ENCODE measurements around the gene AUTS2.

AUTS2 gene

DNA sequence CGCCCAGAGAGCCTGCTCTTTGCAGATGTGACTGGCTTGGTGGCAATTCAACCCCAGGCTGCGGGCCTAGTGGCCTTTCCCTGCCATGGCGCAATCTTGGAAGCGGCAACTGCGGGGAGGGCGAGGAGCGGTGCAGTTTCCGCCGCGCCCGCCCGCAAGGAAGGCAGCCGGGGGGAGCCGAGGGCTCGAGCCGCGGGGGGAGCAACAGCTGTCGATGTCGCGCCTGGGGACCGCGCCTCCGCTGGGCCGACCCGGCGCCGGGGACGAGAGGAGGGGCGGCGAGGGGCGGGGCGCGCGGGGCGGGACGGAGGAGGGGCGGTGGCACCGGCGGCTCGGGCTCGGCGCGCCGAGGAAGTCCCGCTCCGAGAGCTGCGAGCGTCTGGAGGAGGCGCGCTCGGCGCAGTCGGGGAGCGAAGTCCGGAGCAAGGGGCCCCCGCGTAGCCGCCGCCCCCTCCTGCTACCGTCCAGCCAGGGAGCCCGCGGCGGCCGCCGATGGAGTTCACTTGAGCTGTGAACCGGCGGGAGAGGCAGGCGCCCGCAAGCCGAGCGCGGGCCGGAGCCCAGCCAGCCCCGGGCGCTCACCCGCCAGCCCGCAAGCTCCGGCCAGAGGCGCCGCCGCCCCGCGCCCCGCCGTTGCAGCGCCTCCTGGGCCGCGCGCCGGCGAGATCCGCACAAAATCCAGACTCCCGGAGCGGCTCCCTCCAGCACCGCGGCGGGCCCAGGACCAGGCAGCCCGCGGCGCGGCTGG lies 1095.6 kb downstream of the AUTS2 start:
- DNase-seq (ENCODE audit: low read depth in 2 of 2): peak; percentile 39 to 44

DNA sequence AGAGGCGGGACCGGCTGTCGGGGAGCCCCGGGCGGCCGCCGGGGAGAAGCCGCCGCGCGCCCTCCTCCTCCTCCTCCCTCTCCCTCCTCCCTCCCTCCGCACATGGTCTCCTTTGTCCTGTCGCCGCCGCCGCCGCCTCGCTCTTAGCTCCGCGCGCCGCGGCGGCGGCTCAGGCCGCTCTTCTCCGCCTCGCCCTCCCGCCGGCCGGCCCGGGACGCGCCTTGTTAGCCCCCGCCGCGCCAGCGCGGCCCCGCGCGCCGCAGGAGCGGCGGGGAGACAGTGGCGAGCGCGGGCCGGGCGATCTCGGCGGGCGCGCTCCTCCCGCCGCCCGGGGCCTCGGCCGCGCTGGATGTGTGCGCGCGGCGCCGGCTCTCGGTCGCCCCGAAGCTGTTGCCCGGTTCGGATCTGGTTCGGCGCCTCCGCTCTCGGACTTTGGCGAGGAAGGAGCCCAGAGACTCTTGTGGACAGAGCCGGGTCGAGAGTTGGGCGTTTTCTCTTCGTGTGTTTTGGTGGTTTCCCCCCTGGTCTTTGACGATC lies 1096.2 kb downstream of the AUTS2 start:
- no peak for DNase-seq (ENCODE audit: low read depth in 2 of 2)

DNA sequence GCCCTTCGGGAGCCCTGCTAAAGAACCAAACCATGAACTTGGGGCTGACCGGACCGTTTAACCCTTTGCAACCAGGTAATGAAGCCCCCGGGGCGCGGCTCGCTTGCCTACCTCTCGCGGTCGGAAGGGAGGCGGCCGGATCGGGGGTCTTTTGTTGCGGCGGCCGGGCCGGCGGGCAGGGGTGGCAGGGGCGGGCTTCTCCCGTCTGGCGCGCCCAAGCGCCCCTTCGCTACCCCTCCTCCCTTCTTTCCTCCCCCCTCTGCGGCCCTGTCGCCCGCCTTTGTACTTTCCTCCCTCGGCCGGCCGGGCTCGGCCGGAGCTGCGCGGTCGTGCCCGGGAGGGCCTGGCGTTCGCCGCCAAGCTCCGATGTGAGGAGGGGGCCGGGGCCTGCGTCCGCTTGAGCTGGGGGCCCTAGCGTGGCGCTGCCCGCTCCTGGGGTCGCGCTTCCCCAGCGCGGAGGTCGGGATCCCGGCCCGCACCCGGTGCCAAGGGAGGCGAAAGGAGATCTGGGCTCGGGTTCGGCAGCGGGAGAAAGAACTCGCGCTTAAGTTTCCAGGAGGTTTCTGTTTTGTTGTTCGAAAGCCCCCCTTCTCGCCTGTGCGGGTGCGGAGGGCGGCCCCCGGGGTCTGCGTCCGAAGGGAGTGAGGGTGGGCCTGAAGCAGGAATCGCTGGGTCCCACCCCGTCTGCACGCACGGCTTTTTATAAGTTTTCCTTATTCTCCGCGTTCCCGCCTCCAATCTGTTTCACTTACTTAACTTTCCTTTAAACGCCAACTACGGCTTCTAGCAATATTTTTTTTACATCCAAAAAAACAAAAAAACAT lies 1096.9 kb downstream of the AUTS2 start:
- DNase-seq (ENCODE audit: low read depth in 2 of 2): no peak

DNA sequence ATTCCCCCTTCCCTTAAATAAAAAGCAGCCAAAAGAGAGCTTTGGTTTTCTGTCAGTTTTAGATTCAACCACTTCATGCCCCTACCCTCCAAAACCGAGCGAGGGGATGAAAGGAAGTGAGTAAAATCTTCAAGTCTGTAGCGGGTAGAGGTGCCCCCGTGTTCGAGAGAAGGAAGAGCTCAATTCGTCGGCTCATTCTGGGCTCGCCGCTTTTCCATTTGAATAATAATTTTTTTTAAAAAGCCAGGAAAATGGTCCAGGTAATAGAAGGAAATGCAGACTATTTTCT lies 1097.5 kb downstream of the AUTS2 start:
- DNase-seq (ENCODE audit: low read depth in 2 of 2): no peak

DNA sequence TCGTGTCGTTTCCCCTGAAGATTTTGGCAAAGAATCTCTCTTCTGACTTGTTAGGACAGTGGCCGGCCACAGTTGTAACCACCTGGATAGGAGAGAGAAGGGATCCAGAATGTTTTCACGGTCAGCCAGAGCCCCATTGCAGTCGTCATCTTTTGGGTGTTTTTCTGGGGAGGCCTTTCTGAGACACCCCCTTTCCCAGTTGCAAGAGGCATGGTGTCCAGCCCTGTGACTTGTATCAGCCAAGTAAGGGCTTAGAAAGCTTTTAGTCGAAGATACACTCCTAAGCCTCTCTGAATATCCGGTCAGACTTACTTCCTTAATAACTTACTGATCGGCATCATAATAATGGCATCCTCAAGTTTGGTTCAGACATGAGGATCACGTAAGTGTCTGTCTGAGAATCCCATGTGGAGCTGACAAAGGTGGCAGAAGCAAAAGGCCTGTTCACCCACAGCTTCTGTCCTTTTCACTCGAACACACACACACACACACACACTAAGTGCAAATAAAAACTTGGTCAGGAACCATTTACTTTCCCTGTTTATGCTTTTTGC lies 1098.0 kb downstream of the AUTS2 start:
- DNase-seq (ENCODE audit: low read depth in 2 of 2): no peak

DNA sequence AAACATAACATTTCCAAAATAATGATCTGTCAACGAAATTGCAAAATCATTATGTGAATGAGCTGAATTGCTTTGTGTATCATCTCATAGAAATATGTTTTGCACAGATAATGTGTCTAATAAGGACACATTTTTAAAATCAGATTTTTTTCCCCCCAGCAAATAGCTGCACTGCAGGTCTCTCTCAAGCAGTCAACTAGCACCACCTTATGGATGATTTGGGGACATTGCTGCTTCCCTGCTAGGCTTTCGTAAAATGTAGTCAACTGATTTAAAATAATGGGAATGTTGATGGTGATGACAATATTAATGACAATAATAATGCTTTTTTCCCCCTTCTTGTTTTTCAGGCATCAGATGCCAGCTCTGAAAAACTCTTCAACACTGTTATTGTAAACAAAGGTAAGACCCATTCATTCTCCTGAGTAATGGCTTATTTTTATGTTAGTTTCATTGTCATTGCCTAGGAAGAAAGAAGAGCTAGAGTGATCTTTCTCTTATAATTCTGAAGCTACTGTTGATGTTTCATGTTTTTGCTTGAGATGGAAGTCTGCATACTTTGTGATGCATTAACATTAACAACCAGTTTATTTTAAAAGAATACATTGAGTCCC lies 1100.1 kb downstream of the AUTS2 start:
- DNase-seq (ENCODE audit: low read depth in 2 of 2): no peak

DNA sequence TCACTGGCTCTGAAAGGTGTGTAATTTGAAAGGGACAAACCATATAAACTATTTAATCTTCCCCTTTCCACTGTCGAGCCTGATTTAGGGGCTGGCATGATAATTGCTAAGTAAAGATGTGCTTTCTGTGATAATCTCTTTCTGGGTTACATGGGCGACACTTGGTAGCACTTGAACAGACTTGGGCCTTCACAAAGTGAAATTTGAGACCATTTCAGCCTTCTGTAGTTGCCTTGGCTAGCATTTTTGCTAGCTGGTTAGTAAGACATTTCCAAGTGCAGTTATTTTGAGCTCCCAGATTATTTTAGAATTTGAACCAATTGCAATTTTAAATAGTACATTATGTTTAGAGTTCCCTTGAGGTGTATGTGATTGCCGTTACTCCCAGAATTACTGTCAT lies 1101.0 kb downstream of the AUTS2 start:
- no peak for DNase-seq (ENCODE audit: low read depth in 2 of 2)

DNA sequence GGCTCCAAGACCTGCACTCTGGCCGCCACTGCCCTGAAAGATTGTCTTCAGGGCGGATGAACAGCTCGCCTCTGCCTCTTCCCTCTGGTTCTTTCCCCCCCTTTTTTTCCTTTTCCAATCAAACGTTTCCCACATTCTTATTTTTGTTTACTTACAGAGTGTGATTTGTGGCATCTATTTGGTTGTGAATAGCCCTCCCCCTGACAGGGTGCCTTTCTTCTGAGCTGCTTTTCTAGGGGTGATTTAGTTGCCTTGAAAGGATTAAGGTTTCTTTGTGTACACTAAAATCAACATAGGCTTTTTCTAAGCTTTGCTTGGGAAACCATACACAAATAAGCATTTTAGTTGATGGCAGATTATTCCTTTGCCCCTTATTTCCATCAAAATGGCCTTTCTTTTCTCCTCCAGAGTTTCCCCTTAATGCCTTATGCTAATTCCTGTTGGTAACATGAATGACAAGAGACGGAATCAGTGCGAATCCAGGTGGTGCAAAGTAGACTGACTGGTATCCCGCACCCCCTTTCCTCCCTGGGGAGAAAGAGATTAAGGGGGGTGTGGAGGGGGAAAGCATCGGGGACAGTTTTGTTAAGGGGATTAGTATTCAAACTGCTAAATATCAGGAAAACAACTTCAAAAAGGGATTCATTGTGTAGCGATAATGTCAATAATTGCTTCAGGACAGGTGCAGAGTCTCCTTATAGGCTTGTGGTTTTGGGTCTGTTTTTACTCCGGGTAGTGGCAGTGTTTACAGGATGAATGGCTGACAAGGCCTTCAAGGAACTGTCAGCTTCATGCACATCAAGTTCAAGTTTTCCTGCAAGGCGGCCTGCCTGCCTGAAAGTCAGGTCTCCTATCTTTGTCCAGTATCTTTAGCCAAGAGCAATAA lies 1102.0 kb downstream of the AUTS2 start:
- DNase-seq (ENCODE audit: low read depth in 2 of 2): no peak

DNA sequence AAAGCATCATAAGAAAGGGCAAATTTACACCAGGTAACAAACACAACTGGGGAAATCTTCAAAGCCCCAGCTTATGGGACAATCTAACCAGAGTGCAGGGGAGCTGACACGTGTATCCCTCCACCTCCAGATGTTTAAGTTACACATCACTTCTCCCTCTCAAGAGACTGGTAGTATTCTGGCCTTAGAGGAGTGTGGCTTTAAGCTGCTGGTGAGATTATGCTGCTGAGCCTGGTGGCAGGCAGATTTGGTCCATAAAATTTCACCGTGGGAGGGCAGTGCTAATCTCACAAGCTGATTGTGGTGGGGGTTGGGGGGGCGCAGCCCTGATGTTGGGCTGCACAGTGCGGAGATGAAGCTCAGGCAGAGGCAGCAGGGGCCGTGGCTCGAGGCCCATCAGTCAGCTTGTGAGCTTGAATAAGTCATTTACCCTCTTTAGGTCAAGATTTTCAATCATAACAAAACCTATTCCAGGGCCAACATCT lies 1102.7 kb downstream of the AUTS2 start:
- DNase-seq (ENCODE audit: low read depth in 2 of 2): no peak

DNA sequence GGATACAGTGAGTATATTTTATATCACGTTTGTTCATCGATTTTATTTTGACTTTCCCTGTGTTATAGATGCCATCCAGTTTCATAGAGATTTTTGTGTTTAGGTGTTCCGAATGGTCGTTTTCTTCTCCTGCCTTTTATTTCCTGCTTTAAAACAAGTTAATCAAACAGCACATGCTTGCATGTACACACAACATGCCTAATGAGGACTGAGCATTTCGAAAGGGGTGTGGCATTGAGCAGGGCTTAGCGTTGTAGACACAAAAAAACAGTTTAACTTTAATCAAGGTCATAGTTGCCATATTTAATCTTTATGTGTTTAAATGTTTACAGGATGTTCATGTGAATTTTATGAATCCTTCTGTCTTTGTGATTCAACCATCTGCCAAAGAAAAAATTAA lies 1103.2 kb downstream of the AUTS2 start:
- DNase-seq (ENCODE audit: low read depth in 2 of 2): no peak

DNA sequence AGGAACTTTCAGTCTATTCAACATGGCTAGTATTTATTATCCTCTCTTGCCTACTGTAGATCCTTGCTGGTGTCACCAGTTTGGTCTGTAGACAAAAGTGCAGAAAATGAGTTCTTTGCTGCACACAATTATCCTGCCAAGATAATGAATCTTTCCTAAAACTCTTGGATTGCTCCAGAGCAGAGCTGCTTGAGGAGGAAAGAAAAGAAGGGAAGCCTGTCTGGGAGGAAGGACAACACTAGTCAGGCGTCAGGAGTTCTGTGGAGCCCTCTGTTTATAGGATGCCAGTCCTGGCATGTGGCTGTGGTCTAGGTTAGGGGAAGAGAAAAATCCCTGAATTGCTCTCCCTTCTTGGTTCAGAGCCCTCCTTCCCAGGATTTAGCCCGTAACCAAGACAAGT lies 1103.7 kb downstream of the AUTS2 start:
- DNase-seq (ENCODE audit: low read depth in 2 of 2): no peak

DNA sequence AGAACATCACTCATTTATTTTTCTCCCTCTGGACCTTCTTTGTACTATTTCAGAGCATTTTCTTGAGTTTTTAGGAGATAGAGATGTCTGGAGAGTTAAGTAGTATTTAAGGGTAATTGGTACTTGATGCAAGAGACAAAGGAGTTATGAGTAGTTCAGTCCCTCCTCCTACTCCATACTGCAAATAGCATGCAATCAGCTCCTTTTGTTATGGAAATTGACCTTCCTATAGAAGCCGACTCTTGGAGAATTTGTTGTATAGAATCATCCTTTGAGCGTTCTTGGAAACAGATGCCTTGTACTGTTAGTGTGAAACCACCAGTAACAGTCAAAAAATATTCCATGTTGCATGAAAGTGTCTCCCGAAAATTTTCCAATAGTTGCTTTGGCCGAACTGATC lies 1105.5 kb downstream of the AUTS2 start:
- no peak for DNase-seq (ENCODE audit: low read depth in 2 of 2)

DNA sequence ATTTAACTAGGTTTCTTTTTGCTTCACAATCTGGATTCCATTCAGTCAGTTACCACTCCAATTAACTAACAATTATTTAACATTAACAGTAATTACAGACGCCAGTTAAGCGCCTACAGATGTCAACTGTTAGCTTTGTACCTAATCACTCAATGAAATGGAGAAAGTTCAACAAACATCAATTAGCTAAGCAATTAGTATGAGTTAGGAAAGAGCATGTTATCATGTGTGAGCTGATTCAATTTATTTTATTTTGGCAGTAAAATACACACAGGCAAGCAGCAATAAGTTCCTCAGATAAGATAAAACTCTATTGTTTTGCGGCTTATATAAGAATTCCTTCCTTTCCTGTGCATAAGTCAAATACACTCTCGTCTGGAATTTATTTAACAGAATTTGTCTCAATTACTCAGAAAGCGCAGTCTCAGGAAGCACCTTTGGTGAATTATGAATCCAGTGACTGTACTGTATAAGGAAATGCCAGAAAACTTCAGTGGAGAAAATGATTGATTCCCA lies 1106.6 kb downstream of the AUTS2 start:
- no peak for DNase-seq (ENCODE audit: low read depth in 2 of 2)

DNA sequence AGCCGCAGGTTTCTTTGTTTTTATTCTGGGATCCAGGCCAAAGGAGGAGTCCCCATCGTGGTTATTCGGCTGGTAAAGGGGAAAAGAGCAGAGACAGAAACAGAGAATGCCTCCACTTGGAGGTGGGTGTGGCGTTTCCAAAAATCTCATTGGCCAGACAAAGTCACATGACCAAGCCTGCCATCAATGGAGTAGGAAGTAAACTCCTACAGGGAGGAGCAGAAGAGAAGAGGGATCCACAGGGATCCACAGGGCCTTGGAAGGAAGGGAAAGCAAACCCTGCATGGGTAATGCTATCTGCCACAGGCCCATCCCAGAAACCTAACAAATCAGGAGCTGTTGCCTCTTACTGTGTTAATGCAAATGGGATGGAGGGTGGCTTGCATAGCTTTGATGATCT lies 1107.9 kb downstream of the AUTS2 start:
- DNase-seq (ENCODE audit: low read depth in 2 of 2): no peak

DNA sequence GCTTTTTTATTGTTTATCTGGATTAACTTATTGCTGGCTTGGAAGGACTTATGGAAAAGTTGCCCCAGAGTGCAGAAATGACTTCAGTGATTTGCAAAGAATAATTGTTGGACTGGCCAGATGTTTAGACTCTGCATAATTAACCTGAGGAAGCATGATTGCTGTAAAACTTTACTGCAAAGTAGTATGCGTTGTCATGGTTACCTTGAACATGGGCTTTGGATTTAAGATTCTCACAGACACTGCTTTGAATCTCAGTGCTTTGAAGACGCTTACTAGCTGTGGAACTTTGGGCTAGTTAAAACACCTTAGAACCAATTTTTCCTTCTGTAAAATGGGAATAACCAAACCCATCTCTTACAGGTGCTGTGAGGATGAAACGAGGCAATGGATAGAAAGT lies 1108.4 kb downstream of the AUTS2 start:
- DNase-seq (ENCODE audit: low read depth in 2 of 2): no peak

DNA sequence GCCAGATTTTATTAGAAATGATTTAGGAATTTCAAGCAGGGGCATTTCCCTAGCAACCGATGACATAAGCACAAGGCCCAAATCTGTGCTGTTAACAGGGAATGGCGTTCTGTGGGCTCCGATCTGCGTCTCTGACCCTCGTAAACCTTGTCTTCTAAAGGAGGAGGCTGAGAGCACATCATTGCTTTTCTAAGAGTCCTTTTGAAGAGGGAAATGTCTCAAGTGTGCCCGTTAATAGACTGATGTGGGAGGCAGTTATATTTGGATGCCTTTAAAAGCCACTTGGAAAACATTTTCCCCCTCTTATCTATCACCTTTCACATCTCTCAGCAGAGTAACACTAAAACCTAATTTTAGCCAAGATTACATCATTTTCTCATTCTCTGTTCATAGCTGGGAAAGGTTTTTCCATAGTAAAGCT lies 1109.6 kb downstream of the AUTS2 start:
- DNase-seq (ENCODE audit: low read depth in 2 of 2): no peak

DNA sequence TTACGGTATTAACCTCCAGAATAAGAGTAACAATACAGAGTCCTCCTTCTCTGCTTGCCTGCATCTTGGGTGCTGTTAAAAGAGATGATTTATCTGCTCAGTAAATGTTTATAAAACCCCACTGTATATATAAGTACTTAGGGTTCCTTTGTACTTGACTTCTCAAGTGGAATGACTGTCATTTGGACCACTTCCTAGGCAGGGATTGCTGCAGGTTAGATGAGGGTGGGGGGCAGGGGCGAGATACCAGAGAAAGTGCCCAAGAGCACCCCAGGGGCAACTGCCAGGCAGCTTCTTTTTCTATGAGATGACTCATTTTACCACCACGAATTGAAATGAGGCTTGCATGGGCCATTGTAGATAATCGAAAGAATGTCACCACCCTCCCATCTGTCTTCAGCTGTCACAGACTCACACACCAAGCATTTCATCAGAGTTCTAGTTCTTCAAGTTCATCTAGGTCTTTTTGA lies 1111.8 kb downstream of the AUTS2 start:
- DNase-seq (ENCODE audit: low read depth in 2 of 2): no peak

DNA sequence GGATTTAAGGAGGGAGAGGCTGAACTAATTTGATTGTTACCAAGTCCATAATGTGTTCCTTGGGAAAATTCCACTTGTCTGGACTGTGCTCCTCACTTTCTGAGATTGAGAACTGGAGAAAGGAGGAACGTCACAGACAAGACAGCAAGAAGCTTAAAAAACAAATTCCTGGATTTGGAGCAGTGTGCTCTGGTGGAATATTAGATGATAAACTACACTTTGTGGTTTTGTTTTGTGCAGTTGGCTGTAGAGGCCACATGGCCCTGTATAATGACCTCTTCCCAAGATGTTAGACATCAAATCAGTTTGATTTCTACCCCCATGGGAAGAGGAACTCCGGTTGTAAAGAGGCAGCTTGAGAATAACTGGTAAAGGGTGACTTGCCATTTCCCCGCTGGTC lies 1112.4 kb downstream of the AUTS2 start:
- no peak for DNase-seq (ENCODE audit: low read depth in 2 of 2)

DNA sequence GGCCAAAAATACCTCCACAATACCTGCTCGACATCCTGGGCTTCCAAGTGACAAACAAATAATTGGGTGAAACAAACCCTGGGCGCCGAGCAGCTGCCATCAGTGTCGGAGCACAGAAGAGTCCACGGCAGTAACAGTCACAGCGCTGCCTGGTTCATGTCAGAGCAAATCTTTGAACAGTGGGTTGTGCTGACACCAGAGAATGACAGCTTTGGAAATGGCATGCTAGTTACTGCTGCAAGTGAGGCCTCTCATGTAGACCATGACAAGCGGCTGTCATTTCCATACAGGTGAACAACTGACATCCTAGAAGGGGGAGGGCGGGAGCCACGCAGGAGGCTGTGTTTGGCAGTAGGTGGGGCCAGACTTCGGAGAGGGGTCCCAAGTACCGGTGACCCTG lies 1113.2 kb downstream of the AUTS2 start:
- DNase-seq (ENCODE audit: low read depth in 2 of 2): no peak

DNA sequence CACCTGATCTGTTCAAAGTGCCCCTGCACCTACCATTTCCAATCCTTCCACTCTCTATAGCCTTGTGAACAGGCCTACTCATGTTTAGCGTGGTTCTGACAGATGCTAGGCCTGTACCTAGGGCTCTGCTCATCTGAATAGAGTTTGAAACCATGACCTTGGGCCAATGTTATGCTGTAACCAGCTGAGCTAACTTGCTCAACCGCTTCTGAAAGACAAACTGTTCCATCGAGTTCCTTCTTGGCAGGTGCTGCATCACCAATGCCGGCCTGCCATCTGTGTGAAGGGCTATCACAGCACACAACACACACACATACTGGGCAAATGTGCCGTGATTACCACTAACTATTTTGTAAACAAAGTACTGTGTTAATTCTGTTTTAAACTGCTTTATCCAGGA lies 1114.7 kb downstream of the AUTS2 start:
- DNase-seq (ENCODE audit: low read depth in 2 of 2): no peak

DNA sequence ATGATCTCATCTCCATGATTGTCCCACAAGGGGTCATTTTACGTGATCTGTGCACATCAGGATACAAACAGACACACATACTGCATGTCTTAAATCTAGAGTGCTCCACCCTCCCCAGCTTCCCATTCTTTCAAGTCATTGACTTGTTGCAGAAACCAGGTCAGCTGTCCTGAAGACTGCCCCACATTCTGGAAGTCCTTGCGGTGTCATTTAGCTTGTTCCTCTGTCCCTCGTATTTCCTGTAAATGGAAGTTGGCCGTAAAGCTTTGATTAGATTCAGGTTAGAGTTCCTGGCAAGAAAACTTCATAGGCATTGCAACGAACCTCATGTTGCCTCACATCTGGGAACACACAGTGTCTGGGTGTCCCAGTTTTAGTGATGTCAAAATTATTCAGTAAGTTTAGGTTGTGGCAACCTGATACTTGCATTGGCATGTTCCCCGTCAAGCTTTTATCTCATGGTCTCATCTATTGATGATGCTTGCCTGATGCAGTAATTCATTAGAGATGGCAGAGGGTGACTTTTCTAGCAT lies 1116.3 kb downstream of the AUTS2 start:
- DNase-seq (ENCODE audit: low read depth in 2 of 2): no peak

Measured in stimulated activated CD8-positive, alpha-beta memory T cell treated with anti-CD3 and anti-CD28 coated beads, Interleukin-2, amount 100 ng/mL, for 1 hour (primary cell).